Fibroblast of lung (primary cell): ENCODE measurements around the gene HTR3D. TPM values are rescaled to one million over a fixed set of nuclear protein-coding genes. Genes with fewer than 3 reads are reported as not detected.
"Not testable (repeated sequence)": the region's sequence is repeated elsewhere in the genome, so short reads cannot be mapped to it uniquely, and the experiment has no call there.

Source experiments
- DNase-seq, 2 donors: peaks; one replicate each; pipeline versions ENCODE4 v3.0.0 to v3.0.0-alpha.2; 2010; ENCODE audit warnings: low read depth in 2 of 2
- H2AFZ ChIP-seq: 2 replicates; pipeline ENCODE4 v1.5.1; 2012; ENCODE audit warnings: low read length, control low read depth, inconsistent platforms
- H3K27ac ChIP-seq: 2 replicates; pipeline ENCODE4 v1.5.1; 2011; ENCODE audit warnings: low read length, control low read depth; ENCODE audit not compliant: insufficient read depth
- H3K27me3 ChIP-seq: 2 replicates; pipeline ENCODE4 v1.5.1; 2011; ENCODE audit warnings: mild to moderate bottlenecking, low read length; ENCODE audit not compliant: control insufficient read depth, insufficient read depth
- H3K36me3 ChIP-seq: 2 replicates; pipeline ENCODE4 v1.5.1; 2011; ENCODE audit warnings: low read length; ENCODE audit not compliant: control insufficient read depth, insufficient read depth
- H3K4me1 ChIP-seq: 2 replicates; pipeline ENCODE4 v1.5.1; 2011; ENCODE audit warnings: low read length; ENCODE audit not compliant: control insufficient read depth, insufficient read depth; ENCODE audit errors: extremely low read depth
- H3K4me2 ChIP-seq: 2 replicates; pipeline ENCODE4 v1.5.1; 2011; ENCODE audit warnings: low read length, control low read depth; ENCODE audit not compliant: insufficient read depth; ENCODE audit errors: extremely low read depth
- H3K4me3 ChIP-seq, 4 experiments: fragments of 200-600 bp in 1 of 4; sonication (generic) in 1 of 4; replicated peaks in 1 of 4; 2 replicates each; pipeline ENCODE4 v1.5.1; 2011 to 2016; ENCODE audit warnings: low read length in 4 of 4, low read depth in 3 of 4, mild to moderate bottlenecking in 3 of 4, control low read depth in 2 of 4, inconsistent platforms in 1 of 4, mixed read lengths in 1 of 4; ENCODE audit not compliant: insufficient read depth in 1 of 4; ENCODE audit errors: control extremely low read depth in 1 of 4
- H3K79me2 ChIP-seq: 2 replicates; pipeline ENCODE4 v1.5.1; 2012; ENCODE audit warnings: mild to moderate bottlenecking, low read length, inconsistent platforms; ENCODE audit not compliant: control insufficient read depth, insufficient read depth
- H3K9ac ChIP-seq: 2 replicates; pipeline ENCODE4 v1.5.1; 2011; ENCODE audit warnings: mild to moderate bottlenecking, low read length, control low read depth; ENCODE audit not compliant: insufficient read depth
- H3K9me3 ChIP-seq: 2 replicates; pipeline ENCODE4 v1.5.1; 2012; ENCODE audit warnings: low read depth, low read length; ENCODE audit not compliant: control insufficient read depth, insufficient read depth
- H4K20me1 ChIP-seq: 2 replicates; pipeline ENCODE4 v1.5.1; 2011; ENCODE audit warnings: low read length; ENCODE audit not compliant: control insufficient read depth, insufficient read depth; ENCODE audit errors: extremely low read depth
- EZH2 ChIP-seq: IDR thresholded peaks from 2 replicates; pipeline ENCODE4 v1.5.1; 2012; ENCODE audit warnings: low read length, control low read depth, mild to moderate bottlenecking; ENCODE audit errors: missing control alignments
- polyA plus RNA-seq, 2 donors: library from polyadenylated mRNA; depleted of rRNA in 1 of 2; stranded (reverse) in 1 of 2; unstranded in 1 of 2; fragments of >200 nt; gene quantifications; 2 replicates each; pipeline ENCODE4 v1.2.1, GENCODE V29; 2011 to 2012; ENCODE audit warnings: missing spikeins in 1 of 2
- total RNA-seq: library from RNA; depleted of rRNA; stranded (reverse); fragments of >200 nt; gene quantifications from 2 replicates; pipeline ENCODE4 v1.2.1, GENCODE V29; 2014
- TF ChIP-seq, protein P1 (sequence below), 2 donors: IDR thresholded peaks in 1 of 2; conservative IDR thresholded peaks in 1 of 2; 1 replicate in 1 of 2; 2 replicates in 1 of 2; pipeline ENCODE4 v1.5.1; 2011 to 2012; ENCODE audit warnings: low read length in 2 of 2, control low read depth in 1 of 2, inconsistent platforms in 1 of 2, low read depth in 1 of 2, mild to moderate bottlenecking in 1 of 2

The HTR3D gene
- total and polyA plus RNA-seq, 2 donors (not counting 1 experiment from before 2014, with no cell fraction given): not detected

DNA sequence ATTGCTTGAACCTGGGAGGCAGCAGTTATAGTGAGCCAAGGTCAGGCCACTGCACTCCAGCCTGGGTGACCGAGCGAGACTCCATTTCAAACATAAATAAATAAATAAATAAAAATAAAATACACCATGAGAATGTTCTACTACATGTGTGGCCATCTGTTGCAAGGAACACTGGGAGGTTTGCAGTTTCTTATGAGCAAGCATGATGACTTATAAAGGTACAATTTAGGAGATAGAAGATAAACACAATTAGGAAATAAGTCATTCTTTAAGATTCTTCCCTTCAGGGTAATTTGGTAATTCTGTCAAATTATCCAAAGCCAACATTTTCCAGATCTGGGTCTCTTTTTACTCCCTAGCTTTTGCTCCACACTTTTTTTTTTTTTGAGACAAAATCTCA, 34.7 kb downstream of the HTR3D start:
- H2AFZ ChIP-seq: no peak overlapping the region
- TF ChIP-seq EZH2: no peak
- TF ChIP-seq, protein P1, sequence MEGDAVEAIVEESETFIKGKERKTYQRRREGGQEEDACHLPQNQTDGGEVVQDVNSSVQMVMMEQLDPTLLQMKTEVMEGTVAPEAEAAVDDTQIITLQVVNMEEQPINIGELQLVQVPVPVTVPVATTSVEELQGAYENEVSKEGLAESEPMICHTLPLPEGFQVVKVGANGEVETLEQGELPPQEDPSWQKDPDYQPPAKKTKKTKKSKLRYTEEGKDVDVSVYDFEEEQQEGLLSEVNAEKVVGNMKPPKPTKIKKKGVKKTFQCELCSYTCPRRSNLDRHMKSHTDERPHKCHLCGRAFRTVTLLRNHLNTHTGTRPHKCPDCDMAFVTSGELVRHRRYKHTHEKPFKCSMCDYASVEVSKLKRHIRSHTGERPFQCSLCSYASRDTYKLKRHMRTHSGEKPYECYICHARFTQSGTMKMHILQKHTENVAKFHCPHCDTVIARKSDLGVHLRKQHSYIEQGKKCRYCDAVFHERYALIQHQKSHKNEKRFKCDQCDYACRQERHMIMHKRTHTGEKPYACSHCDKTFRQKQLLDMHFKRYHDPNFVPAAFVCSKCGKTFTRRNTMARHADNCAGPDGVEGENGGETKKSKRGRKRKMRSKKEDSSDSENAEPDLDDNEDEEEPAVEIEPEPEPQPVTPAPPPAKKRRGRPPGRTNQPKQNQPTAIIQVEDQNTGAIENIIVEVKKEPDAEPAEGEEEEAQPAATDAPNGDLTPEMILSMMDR (conservative IDR thresholded peaks at IDR 0.05 in 1 of 2, IDR thresholded peaks at IDR 0.05 in 1 of 2; ENCODE audit: low read depth in 1 of 2, low read length in 2 of 2): no peak
- no peak for DNase-seq
- no peaks in the 10 kb centered on the region for H3K4me1 ChIP-seq
- no peak overlapping the region for H3K27ac ChIP-seq
- no peaks in the 10 kb centered on the region for H3K9me3 ChIP-seq
- no peak overlapping the region for H3K4me3 ChIP-seq
- H4K20me1 ChIP-seq: no peaks in the 10 kb centered on the region
- no peaks in the 10 kb centered on the region for H3K36me3 ChIP-seq
- no peak overlapping the region for H3K9ac ChIP-seq
- no peaks in the 10 kb centered on the region for H3K79me2 ChIP-seq
- no peak overlapping the region for H3K4me2 ChIP-seq
- H3K27me3 ChIP-seq: no peaks in the 10 kb centered on the region

DNA sequence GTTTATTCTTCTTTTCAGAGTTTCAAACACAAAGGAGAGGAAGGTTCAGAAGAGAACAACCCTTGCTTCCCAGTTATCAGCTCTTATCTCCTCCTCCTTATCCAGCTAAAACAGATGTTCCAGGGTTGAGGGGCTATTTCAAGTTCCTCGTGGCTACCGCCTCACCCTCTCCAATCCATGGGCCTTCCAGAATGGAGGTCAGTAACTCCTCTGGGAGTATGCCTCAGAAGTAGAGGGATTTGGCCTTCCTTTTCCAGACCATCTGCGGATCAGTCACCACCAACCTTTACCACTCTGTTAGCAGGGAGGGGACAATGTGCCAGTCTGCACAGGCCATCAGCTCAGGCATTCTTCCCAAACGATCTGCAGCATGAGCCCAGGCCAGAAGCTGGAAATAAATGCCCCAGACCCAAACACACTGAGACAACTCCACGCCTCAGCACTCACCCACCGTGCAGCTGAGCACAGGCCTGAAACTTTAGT, 36.1 kb downstream of the HTR3D start:
- H3K4me2 ChIP-seq: no peak overlapping the region
- H3K4me1 ChIP-seq: no peaks in the 10 kb centered on the region
- no peaks in the 10 kb centered on the region for H4K20me1 ChIP-seq
- no peak for DNase-seq
- H3K36me3 ChIP-seq: no peaks in the 10 kb centered on the region
- TF ChIP-seq, protein P1 (conservative IDR thresholded peaks at IDR 0.05 in 1 of 2, IDR thresholded peaks at IDR 0.05 in 1 of 2; ENCODE audit: low read depth in 1 of 2, low read length in 2 of 2): no peak
- no peak for TF ChIP-seq EZH2
- H3K27ac ChIP-seq: no peak overlapping the region
- H3K4me3 ChIP-seq: no peak overlapping the region
- H3K27me3 ChIP-seq: no peaks in the 10 kb centered on the region
- H2AFZ ChIP-seq: no peak overlapping the region
- no peak overlapping the region for H3K9ac ChIP-seq
- no peaks in the 10 kb centered on the region for H3K79me2 ChIP-seq
- H3K9me3 ChIP-seq: no peaks in the 10 kb centered on the region

DNA sequence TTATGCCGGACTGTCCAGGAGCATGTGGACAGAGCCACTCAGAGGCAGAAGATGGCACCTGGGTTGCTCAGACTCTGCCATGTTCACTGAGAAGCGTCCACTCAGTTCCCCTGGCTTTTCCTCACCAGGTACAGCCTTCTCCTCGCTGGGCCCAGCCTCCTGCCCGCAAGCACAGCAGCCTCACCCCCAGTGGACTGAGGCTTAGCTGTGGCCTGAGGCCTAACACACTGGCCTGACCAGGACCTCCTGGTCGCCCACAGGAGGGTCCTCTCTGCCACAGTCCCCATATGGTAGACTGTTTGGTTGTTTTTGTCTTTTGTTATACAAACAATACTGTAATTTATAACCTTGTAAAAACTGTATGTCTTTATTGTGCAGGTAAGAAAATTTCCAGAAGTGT, 36.8 kb downstream of the HTR3D start:
- Histone ChIP-seq H4K20me1 (no peaks in the 10 kb centered on the region), H3K4me1 (no peaks in the 10 kb centered on the region), H3K27me3 (no peaks in the 10 kb centered on the region), H3K9ac (no peak overlapping the region), H3K9me3 (no peaks in the 10 kb centered on the region), H3K4me3 (no peak overlapping the region), H3K79me2 (no peaks in the 10 kb centered on the region), H2AFZ (no peak overlapping the region), H3K4me2 (no peak overlapping the region), H3K27ac (no peak overlapping the region), H3K36me3 (no peaks in the 10 kb centered on the region)
- TF ChIP-seq EZH2: no peak
- TF ChIP-seq, protein P1 (conservative IDR thresholded peaks at IDR 0.05 in 1 of 2, IDR thresholded peaks at IDR 0.05 in 1 of 2; ENCODE audit: low read depth in 1 of 2, low read length in 2 of 2): no peak
- no peak for DNase-seq

DNA sequence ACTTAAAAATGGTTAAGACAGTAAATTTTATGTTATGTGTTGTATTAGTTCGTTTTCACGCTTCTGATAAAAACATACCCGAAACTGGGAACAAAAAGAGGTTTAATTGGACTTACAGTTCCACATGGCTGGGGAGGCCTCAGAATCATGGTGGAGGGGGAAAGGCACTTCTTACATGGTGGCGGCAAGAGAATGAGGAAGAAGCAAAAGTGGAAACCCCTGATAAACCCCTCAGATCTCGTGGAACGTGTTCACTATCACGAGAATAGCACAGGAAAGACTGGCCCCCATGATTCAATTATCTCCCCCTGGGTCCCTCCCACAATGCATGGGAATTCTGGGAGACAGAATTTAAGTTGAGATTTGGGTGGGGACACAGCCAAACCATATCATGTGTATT, 39.6 kb downstream of the HTR3D start:
- DNase-seq, H3K9ac ChIP-seq: not testable (repeated sequence)

More for the DNA sequence above, 39.6 kb downstream of the HTR3D start:
- not testable (repeated sequence) for H3K9me3 ChIP-seq, H3K36me3 ChIP-seq, H3K27ac ChIP-seq, H3K4me1 ChIP-seq, H3K79me2 ChIP-seq, H3K4me3 ChIP-seq, H3K4me2 ChIP-seq, H2AFZ ChIP-seq, H3K27me3 ChIP-seq, H4K20me1 ChIP-seq
